GM18526 (cell line): ENCODE data around the gene G6PD.

Source experiments
- POLR2A ChIP-seq: IDR thresholded peaks from 3 replicates; pipeline ENCODE4 v1.6.1; 2011; ENCODE audit not compliant: insufficient read length; ENCODE audit errors: extremely low read depth

G6PD gene

DNA sequence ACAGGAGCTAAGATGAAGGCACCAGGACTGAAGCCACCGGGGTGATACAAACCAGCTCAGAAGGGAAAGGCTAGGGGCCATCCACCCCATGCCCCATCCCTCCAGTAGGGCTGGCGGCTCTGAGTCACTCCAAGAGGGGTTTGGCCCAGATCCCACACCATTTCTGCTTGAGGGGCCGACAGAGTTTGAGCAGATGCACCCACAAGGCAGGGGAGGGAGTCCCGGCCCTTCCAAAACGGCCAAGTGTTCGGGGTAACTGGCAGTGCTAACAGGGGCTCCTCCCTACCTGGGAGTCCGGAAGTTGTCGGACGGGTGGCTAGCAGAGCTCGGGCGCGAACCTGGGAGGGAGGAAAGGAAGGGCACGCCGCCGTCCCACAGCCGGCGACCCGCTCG is 56.6 kb downstream of the G6PD start:
- TF ChIP-seq POLR2A: no peak

DNA sequence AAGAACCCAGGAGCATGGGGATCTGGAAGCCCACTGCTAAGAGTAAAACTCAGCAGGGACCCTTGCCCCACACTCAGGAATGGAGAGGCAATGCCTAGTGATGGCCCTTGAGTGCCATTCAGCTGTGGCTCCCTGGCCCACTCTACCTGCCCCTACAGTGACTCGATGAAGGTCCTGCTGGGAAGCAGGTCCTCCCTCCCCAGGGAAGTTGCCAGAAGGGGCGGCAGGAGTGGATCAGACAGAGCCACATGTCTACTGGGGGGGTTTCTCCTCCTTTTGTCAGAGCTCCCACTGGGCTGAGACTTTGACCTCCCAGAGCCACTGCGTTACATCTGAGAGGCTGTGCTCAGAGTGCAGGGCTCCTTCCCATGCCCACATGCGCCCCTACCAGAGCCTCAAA is 57.5 kb downstream of the G6PD start:
- TF ChIP-seq POLR2A: no peak

DNA sequence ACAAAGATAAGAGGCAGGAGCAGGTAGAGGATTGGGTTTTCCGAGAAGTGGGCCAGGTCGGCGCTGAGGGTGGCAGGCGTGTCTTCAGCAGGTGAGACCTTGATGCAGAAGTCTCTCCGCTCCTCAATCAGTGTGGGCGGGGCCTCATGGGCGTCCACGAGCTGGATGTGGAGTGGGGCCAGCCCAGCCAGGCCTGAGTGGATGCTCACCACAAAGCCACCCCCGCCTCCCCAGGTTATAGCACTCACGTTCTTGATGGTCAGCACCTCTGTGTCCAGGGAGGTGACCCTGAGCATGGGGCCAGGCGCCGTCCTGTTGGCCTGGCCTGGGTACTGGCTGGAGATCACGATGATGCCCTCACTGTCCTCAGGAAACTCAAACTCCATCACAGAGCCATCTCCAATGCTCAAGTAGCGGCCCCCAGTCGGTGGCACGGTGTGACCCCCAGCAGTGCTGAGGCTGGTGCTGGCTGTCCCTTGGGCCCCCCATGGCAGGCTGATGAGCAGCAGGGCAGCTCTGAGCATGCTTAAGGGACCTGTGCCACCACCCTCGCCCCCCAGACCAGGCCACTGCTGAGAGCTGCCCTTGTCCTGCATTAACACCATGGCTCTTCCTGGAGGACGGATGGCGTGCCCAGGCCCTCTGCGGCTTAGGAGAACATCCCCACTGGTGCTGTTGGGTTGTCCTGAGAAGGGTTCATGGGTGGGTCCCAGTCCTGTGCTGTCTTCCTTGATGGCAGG is 58.1 kb downstream of the G6PD start:
- no peak for TF ChIP-seq POLR2A

DNA sequence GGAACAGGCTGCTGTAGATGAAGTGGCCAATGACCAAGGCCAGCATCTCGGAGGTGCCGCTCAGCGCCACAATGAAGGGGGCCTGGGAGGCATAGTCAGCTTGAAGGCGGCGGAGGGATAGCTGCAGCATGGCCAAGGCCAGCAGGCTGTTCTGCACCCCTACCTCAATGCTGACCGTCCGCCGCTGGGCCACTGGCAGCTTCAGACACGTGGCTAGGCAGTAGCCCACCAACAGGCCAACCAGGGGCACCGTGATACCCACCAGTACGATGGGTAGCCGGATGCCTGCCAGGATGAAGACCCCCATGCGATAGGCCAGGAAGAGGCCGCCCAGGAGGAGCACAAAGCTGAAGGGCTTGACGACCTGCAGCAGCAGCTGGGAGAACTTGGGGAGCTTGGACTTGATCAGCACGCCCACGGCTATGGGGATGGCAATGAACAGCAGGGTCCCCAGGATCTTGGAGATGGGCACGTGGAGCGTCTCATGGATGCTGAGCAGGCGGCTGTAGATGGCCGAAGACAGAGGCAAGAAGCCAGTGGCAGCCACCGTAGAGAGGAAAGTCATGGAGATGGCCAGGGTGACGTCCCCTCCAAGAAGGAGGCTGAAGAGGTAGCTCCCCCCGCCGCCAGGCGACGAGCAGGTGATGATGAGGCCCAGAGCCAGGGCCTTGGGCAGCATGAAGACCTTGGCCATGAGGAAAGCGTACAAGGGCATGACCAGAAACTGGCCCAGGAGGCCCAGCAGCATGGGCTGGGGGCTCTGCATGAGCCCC is 58.9 kb downstream of the G6PD start:
- no peak for TF ChIP-seq POLR2A

DNA sequence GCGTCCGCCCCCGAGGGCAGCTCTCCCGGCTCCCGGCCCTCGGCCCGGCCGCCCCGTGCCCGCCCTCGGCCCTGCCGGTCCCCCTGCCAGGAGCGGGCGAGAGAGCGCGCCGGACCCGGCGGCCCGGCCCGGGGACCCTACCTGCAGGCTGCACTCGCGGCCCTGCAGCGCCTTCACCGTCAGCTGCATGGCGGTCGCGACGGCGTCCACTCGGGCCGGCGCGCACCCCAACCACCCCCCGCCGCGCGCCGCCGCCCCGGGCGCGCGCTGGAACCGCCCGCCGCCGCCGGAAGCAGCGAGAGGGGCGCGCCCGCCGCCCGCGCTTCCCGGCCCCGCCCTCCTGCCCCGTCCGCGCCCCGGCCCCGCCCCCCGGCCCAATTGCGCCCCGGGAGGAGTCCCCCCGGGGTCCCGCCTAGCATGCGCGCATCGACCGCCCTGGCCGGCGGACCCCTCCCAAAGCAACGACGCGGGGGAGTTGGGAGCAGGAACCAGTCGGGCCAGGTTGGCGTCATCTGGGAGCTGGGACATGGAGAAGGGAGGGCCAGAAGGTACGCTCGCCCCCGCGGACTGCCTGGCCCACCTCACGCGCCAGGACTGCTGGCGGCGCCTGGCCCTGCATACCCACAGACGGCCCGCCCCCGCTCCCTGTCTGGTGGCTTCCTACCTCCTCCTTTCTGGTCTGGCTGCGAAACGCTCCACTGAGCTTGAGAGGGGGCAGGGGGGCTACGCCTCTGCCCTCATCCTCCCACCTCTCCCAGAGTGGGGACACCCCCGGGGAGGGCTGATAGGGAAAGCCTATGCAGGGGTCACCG is 60.0 kb downstream of the G6PD start, which contains the start of gene UBL4A:
UBL4A (minus strand) TSS at position 220 of the 812 bp plus-strand sequence; CDS start at position 189, 31 bp downstream.
- TF ChIP-seq POLR2A: peak; percentile 17

DNA sequence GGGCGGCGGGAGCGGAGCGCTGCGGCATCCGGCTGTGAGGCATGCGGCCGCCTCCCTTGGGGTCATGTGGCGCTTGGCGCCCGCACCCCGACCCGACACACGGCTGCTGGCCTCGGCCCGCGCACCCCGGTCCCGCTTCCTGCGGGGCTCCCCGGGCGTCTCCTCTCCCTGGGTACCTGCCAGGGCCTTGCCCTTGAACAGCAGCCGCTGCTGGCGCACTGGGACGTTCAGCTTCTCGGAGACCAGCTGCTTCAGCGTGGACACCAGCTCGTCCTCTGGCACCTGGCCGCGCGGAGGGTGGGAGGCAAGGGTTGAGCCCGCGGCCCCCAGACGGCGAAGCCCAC is 60.6 kb downstream of the G6PD start:
- no peak for TF ChIP-seq POLR2A

DNA sequence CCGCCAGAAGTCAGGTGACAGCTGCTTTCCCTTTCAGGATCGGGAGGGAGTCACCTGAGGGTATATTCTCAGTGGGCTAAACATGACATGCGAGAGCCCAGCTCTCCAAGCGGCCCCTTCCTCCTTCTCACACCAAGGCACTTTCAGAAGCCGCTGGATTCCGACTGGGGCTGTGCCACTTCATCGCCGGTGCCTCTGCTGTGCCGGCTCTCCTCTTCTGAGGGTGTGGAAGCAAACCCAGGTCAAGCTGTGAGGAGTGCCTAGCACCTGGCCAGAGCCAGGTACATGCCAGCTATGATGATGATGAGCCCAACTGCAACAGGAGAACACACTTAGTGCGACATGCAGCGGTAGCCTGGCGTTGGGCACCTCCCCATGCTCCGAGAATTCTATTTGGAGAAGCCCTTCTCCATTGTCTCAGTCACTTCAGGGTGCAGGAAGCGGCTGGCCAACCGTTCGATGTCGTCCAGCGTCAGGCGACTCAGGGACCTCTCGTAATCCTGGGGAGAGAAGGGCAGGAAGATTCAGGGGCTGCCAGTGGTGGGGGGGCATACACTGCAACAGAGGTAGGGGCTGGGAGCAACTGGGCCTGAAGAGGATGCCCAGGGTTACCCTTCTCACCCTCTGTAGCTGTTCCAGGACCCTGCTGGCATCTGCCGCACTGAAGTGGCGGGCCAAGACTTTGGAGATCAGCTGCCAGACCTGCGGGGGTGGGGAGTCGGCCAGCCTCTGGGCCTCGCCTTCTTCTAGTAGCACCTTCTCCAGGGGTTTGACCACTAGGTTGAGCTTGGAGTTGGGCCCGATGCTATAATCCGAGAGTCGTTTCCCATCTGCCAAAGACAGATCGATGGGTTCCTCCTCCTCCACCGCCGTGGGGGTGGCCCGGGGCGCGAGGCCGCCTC is 61.2 kb downstream of the G6PD start:
- no peak for TF ChIP-seq POLR2A

DNA sequence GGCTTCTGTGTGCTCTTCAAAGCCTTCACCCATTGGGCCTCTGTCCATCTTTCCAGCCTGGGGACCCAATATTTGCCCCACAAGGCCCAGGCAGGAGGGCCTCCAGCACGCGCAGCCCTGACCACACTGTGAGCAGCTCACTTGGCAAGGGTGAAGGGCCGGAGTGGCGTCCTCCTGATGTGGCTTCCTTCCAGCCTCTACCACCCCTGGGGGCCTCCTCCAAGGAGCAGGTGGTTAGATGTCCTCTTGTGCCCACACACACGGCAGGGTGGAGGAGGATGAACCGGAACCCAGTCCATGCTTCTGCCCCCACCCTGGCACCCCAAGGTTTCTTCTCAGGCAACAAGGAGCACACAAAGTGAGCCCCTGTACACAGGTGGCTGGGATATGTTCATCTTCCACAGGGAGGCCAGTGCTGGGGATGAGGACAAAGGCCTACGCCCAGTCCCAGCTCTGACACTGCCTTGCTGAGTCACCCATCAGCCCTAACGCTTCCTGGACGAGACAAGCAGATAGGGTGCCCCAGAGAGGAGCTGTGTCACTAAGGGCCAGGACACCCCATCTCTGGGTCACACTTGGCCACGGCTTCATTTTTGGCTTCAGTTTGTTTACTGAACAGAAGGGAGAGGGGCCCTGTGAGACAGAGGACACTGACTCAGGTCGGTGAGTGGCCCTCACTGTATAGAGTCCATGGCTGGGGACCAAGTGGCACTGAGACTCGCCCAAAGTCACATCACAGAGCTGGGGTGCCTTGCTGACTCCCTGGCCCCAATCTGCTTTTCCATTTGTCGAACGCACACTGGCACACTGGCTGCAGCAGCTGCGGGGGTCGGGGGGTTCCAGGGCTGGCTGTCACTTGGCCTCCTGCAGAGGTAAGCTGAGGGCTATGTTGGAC is 62.1 kb downstream of the G6PD start:
- no peak for TF ChIP-seq POLR2A

DNA sequence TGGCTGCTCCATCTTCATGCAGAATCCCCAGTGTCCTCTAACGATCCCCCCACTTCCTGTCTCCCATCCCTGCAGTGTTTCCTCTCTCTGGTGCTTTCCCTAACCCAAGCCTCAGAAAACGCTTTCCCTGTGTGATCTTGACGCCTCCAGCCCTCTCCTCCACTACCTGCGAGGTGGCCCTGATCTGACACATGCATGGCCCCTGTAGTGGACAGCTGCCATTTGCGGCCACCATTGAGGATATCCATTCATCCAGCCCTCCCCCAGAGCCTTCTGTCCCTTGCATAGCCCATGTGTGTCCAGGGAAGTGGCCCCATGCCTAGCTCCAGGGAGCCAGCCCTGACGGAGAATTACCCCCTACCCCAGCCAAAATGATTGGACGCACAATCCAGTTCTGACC is 63.3 kb downstream of the G6PD start:
- TF ChIP-seq POLR2A: no peak

DNA sequence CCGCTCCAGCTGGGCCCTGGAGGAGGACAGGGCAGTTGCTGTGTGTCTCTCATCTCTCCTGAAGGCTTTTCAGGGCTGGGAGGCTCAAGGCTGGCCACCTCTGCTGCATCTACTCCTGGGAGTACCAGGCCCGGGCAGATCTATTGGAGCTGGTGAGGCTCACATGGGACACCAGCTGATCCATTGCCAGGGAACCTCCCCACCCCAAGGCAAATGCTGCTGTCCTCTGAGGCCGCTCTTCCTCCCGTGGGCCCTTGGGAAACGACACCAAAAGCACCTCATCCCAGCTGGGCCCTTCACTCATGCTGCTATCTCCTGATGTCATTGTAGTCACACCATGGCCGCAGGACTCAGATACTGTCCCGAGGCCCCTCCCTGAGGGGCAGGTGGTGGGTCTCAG is 63.9 kb downstream of the G6PD start:
- no peak for TF ChIP-seq POLR2A

DNA sequence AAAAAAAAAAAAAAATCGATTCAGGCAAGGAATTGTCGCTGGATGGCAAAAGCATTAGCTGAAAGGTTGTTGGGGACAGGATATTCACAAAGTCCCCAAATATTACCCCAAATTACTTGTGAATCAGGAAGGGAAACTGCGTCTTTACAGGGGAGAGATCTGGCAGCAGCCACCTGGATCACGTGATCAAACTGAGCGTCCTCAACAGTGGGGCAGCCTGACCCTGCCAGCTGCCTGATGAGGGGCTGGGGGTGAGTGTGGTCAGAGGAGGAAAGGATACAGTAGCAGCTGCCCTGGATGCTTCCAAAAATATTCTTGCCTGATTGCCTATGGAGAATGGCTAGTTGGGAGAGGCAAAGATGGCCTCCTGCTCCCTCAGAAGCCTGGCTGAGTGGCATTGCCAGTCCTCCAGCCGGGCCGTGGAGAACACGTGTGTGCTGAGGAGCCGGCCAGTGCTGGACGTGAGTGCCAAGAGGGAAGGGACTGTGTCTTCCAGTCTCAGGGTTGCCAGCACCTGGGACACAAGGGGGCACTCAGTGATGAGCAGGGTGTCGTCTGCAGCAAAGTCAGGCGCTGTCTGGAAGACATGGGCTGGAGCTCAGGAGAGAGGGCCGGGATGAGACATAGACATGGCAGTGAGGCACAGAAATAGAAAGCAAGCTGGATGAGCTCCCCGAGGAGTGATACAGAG is 64.6 kb downstream of the G6PD start:
- no peak for TF ChIP-seq POLR2A
